Suppressor macrophage (primary cell): ENCODE results near the gene DNAJC4.
A peak's percentile ranks its signal among the peaks of the same experiment; 100 is the strongest.

Experiments
- DNase-seq, 4 experiments: peaks; one replicate each; pipeline ENCODE4 v3.0.0-alpha.2; 2020 to 2022

DNAJC4 gene

GRCh38 chr11:64208086-64208795 lies 22.1 kb upstream of the DNAJC4 start:
- peak in 1 of 4 experiments; percentile 30 for DNase-seq

- peak in 2 of 4 experiments; percentile 33 to 46 for DNase-seq
Observed at GRCh38 chr11:64208796-64209562, 21.4 kb upstream of the DNAJC4 start.

- DNase-seq = peak in 1 of 4 experiments; percentile 40
Observed at GRCh38 chr11:64209563-64209843, 20.8 kb upstream of the DNAJC4 start.

- DNase-seq = no peak
Observed at GRCh38 chr11:64210301-64211020, 19.9 kb upstream of the DNAJC4 start.

GRCh38 chr11:64211181-64211872 lies 19.0 kb upstream of the DNAJC4 start:
- DNase-seq = no peak

- no peak for DNase-seq
Observed at GRCh38 chr11:64216879-64217278, 13.5 kb upstream of the DNAJC4 start.

GRCh38 chr11:64218628-64219353 lies 11.6 kb upstream of the DNAJC4 start:
- no peak for DNase-seq

- DNase-seq = no peak
Observed at GRCh38 chr11:64219354-64219684, 11.0 kb upstream of the DNAJC4 start.

- no peak for DNase-seq
Observed at GRCh38 chr11:64219755-64220154, 10.6 kb upstream of the DNAJC4 start.

GRCh38 chr11:64220271-64220670 lies 10.1 kb upstream of the DNAJC4 start:
- no peak for DNase-seq

- no peak for DNase-seq
Observed at GRCh38 chr11:64220798-64221197, 9.6 kb upstream of the DNAJC4 start.

GRCh38 chr11:64222651-64223000 lies 7.7 kb upstream of the DNAJC4 start:
- no peak for DNase-seq

GRCh38 chr11:64223001-64223651 lies 7.2 kb upstream of the DNAJC4 start:
- no peak for DNase-seq

GRCh38 chr11:64224151-64224890 lies 6.0 kb upstream of the DNAJC4 start:
- peak in 1 of 4 experiments; percentile 31 for DNase-seq

- DNase-seq = peak; percentile 44 to 68 (median 58)
Observed at GRCh38 chr11:64224891-64225607, 5.3 kb upstream of the DNAJC4 start.

GRCh38 chr11:64225608-64226506 lies 4.5 kb upstream of the DNAJC4 start, which contains the start of the genes NUDT22 and TRPT1:
TSS of gene NUDT22 (plus strand) at chr11:64226274. CDS start at chr11:64226653, 379 bp downstream.
TSS of gene TRPT1 (minus strand) at chr11:64226186. CDS start at chr11:64225860, 326 bp downstream.
- peak; percentile 93 to 97 (median 94) for DNase-seq

GRCh38 chr11:64226507-64227051 lies 3.8 kb upstream of the DNAJC4 start:
- peak; percentile 79 to 92 (median 89) for DNase-seq

- no peak for DNase-seq
Observed at GRCh38 chr11:64227405-64227956, 2.9 kb upstream of the DNAJC4 start.
